SU-DHL-6 (cell line): ENCODE data around the gene ELF2.
"Not testable (repeated sequence)": the region's sequence is repeated elsewhere in the genome, so short reads cannot be mapped to it uniquely, and the experiment has no call there.

Experiments
- H2AFZ ChIP-seq: fragments of 200-600 bp; sonication (generic); 2 replicates; pipeline ENCODE4 v1.6.1; 2014; ENCODE audit warnings: low read depth, mild to moderate bottlenecking, moderate library complexity, mixed read lengths, antibody characterized with exemption, low read length; ENCODE audit not compliant: severe bottlenecking
- H3F3A ChIP-seq: fragments of 200-600 bp; shearing (Covaris generic); 2 replicates; pipeline ENCODE4 v1.6.0; 2016; ENCODE audit warnings: antibody characterized with exemption, mild to moderate bottlenecking; ENCODE audit not compliant: insufficient read depth
- H3K27ac ChIP-seq: fragments of 200-600 bp; sonication (generic); 2 replicates; pipeline ENCODE4 v1.5.1; 2016; ENCODE audit warnings: low read depth, mild to moderate bottlenecking, low read length, moderate library complexity, mixed read lengths
- H3K27me3 ChIP-seq: fragments of 200-600 bp; sonication (generic), shearing (Covaris generic); 2 replicates; pipeline ENCODE4 v1.6.0; 2014; ENCODE audit warnings: mild to moderate bottlenecking, low read length
- H3K36me3 ChIP-seq: fragments of 200-600 bp; sonication (generic); 2 replicates; pipeline ENCODE4 v1.6.1; 2014; ENCODE audit warnings: mild to moderate bottlenecking, low read length, mixed read lengths
- H3K4me2 ChIP-seq: fragments of 300-600, 200-600 bp; shearing (Covaris generic), sonication (generic); 2 replicates; pipeline ENCODE4 v1.6.0; 2014; ENCODE audit warnings: low read length, low read depth, mild to moderate bottlenecking; ENCODE audit not compliant: poor library complexity, severe bottlenecking
- H3K4me3 ChIP-seq: fragments of 200-600 bp; sonication (generic); 2 replicates; pipeline ENCODE4 v1.5.1; 2014; ENCODE audit warnings: antibody characterized with exemption, low read length, mild to moderate bottlenecking, mixed read lengths; ENCODE audit not compliant: insufficient read depth, poor library complexity, severe bottlenecking
- H3K79me2 ChIP-seq: fragments of 200-600 bp; sonication (generic); 2 replicates; pipeline ENCODE4 v1.6.1; 2014; ENCODE audit warnings: mild to moderate bottlenecking, low read length, moderate library complexity; ENCODE audit not compliant: insufficient read depth
- H3K9ac ChIP-seq: fragments of 200-600 bp; sonication (generic); 2 replicates; pipeline ENCODE4 v1.7.0; 2014; ENCODE audit warnings: mild to moderate bottlenecking, low read length
- H3K9me2 ChIP-seq: fragments of 200-600 bp; sonication (generic); replicated peaks from 2 replicates; pipeline ENCODE4 v1.6.1; 2014; ENCODE audit warnings: low read length; ENCODE audit not compliant: insufficient read depth
- H3K9me3 ChIP-seq: fragments of 200-600 bp; sonication (generic); 2 replicates; pipeline ENCODE4 v1.6.1; 2014; ENCODE audit warnings: low read length, mixed read lengths; ENCODE audit not compliant: insufficient read depth
- H4K20me1 ChIP-seq: fragments of 200-600 bp; sonication (generic); 2 replicates; pipeline ENCODE4 v1.6.1; 2014; ENCODE audit warnings: low read depth, mild to moderate bottlenecking, antibody characterized with exemption, low read length, moderate library complexity, mixed read lengths
- EZH2phosphoT487 ChIP-seq: fragments of 200-600 bp; sonication (generic), shearing (Covaris generic); conservative IDR thresholded peaks from 2 replicates; pipeline ENCODE4 v1.6.1; 2018; ENCODE audit warnings: mild to moderate bottlenecking, antibody characterized with exemption, low read length, moderate library complexity, mixed read lengths
- TF ChIP-seq, protein P1 (sequence below): fragments of 200-600 bp; sonication (generic); IDR thresholded peaks from one replicate; pipeline ENCODE4 v1.5.1; 2017; ENCODE audit warnings: antibody characterized with exemption, mild to moderate bottlenecking, low read length, moderate library complexity; ENCODE audit not compliant: insufficient read depth, poor library complexity, severe bottlenecking

ELF2 gene

GRCh38 chr4:139200506-139200905 is 23.5 kb upstream of the ELF2 start:
- no peak overlapping the region for H3K27ac ChIP-seq
- no peak overlapping the region for H3K4me3 ChIP-seq
- no peaks in the 10 kb centered on the region for H4K20me1 ChIP-seq
- H3F3A ChIP-seq: no peaks in the 10 kb centered on the region
- H3K79me2 ChIP-seq: no peaks in the 10 kb centered on the region
- H3K27me3 ChIP-seq: no peaks in the 10 kb centered on the region
- no peaks in the 10 kb centered on the region for H3K9me3 ChIP-seq
- H3K9ac ChIP-seq: no peak overlapping the region
- H3K4me2 ChIP-seq: no peak overlapping the region
- no peak for TF ChIP-seq EZH2phosphoT487
- TF ChIP-seq, protein P1, sequence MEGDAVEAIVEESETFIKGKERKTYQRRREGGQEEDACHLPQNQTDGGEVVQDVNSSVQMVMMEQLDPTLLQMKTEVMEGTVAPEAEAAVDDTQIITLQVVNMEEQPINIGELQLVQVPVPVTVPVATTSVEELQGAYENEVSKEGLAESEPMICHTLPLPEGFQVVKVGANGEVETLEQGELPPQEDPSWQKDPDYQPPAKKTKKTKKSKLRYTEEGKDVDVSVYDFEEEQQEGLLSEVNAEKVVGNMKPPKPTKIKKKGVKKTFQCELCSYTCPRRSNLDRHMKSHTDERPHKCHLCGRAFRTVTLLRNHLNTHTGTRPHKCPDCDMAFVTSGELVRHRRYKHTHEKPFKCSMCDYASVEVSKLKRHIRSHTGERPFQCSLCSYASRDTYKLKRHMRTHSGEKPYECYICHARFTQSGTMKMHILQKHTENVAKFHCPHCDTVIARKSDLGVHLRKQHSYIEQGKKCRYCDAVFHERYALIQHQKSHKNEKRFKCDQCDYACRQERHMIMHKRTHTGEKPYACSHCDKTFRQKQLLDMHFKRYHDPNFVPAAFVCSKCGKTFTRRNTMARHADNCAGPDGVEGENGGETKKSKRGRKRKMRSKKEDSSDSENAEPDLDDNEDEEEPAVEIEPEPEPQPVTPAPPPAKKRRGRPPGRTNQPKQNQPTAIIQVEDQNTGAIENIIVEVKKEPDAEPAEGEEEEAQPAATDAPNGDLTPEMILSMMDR: no peak
- no peaks in the 10 kb centered on the region for H3K36me3 ChIP-seq
- no peaks in the 10 kb centered on the region for H3K9me2 ChIP-seq
- no peak overlapping the region for H2AFZ ChIP-seq

- Histone ChIP-seq H3K9me2 (no peaks in the 10 kb centered on the region), H3K27me3 (no peaks in the 10 kb centered on the region), H3F3A (no peaks in the 10 kb centered on the region), H2AFZ (no peak overlapping the region), H3K9me3 (no peaks in the 10 kb centered on the region), H3K9ac (no peak overlapping the region), H3K27ac (no peak overlapping the region), H3K4me3 (no peak overlapping the region), H3K4me2 (no peak overlapping the region), H4K20me1 (no peaks in the 10 kb centered on the region), H3K79me2 (no peaks in the 10 kb centered on the region), H3K36me3 (no peaks in the 10 kb centered on the region)
- no peak for TF ChIP-seq EZH2phosphoT487
- TF ChIP-seq, protein P1: no peak
These were observed 23.1 kb upstream of the ELF2 start for GRCh38 chr4:139200102-139200501.

DNA sequence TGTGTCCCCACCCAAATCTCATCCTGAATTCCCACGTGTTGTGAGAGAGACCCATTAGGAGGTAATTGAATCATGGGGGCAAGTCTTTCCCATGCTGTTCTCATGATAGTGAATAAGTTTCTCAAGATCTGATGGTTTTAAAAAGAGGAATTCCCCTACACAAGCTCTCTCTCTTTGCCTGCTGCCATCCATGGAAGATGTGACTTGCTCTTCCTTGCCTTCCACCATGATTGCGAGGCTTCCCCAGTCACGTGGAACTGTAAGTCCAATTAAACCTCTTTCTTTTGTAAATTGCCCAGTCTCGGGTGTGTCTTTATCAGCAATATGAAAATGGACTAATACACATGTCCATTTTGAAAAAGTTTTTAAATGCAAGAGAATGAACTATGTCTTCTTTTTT is 20.2 kb upstream of the ELF2 start:
- not testable (repeated sequence) for H4K20me1 ChIP-seq, H3K9ac ChIP-seq, H2AFZ ChIP-seq, H3K36me3 ChIP-seq, H3K79me2 ChIP-seq, H3K9me3 ChIP-seq, H3K9me2 ChIP-seq, H3K27me3 ChIP-seq, H3K4me3 ChIP-seq, H3K4me2 ChIP-seq, H3K27ac ChIP-seq, H3F3A ChIP-seq

- H3K9me3 ChIP-seq: no peaks in the 10 kb centered on the region
- no peak overlapping the region for H3K9ac ChIP-seq
- no peaks in the 10 kb centered on the region for H4K20me1 ChIP-seq
- H3K4me2 ChIP-seq: no peak overlapping the region
- no peaks in the 10 kb centered on the region for H3K9me2 ChIP-seq
- no peaks in the 10 kb centered on the region for H3K36me3 ChIP-seq
- H3K4me3 ChIP-seq: no peak overlapping the region
- H3K27ac ChIP-seq: no peak overlapping the region
- H2AFZ ChIP-seq: no peak overlapping the region
- no peaks in the 10 kb centered on the region for H3F3A ChIP-seq
- H3K27me3 ChIP-seq: no peaks in the 10 kb centered on the region
- TF ChIP-seq, protein P1: no peak
- no peak for TF ChIP-seq EZH2phosphoT487
- H3K79me2 ChIP-seq: no peaks in the 10 kb centered on the region
These were observed 19.4 kb upstream of the ELF2 start for GRCh38 chr4:139196462-139196861.
